ENCODE results near the gene BMX. TPM values are rescaled to one million over a fixed set of nuclear protein-coding genes. Genes with fewer than 3 reads are reported as not detected.

The BMX gene
- total and polyA plus RNA-seq, 7 experiments from 2014 or later: not detected

DNA sequence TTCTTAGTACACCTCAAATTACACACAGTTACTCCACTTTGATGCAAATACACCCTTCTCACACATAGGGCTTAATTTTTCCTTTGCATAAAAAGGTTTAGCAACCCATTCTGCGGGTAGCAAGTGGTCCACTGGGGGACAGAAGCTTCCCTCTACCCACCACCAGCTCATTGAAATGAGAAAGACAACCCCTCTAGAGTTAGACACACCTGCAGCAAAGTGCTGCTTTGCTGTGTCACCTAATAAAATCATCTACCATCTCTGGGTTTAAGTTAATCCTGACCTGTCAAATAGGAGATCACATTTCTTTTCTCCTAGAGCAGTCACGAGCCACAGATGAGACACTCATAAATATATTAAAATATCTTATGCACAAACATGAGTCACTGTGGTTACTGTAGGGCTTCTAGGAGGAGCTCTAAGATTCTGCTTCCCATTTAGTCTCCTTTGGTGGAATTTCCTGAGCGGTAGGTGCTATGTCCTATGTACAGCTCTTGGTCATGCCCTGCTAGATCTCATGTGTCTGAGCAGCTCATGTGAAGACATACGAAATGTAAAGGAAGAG, 11.9 kb downstream of the BMX start:
- Histone ChIP-seq H3K4me3 (ENCODE audit: low read length) (no peak overlapping the region), H3K36me3 (ENCODE audit: control insufficient read depth in 2 of 3, insufficient read depth in 3 of 3, low read length in 3 of 3) (no peaks in the 10 kb centered on the region), H3K9me3 (ENCODE audit: control insufficient read depth in 2 of 3, low read length in 3 of 3) (no peaks in the 10 kb centered on the region), H3K27me3 (ENCODE audit: control insufficient read depth in 2 of 2, insufficient read depth in 2 of 2, low read length in 2 of 2) (no peaks in the 10 kb centered on the region), H3K27ac (ENCODE audit: low read depth, low read length) (no peak overlapping the region), H3K4me1 (ENCODE audit: control insufficient read depth in 2 of 2, insufficient read depth in 2 of 2, low read length in 2 of 2) (no peaks in the 10 kb centered on the region)
- Mint-ChIP-seq H3K9me3 (no peaks in the 10 kb centered on the region), H3K27me3 (peaks cover 0 to 13% (median 0%) of the 10 kb centered on the region in 5 donors), H3K4me3 (no peak overlapping the region), H3K4me1 (no peaks in the 10 kb centered on the region), H3K27ac (no peak overlapping the region), H3K36me3 (no peaks in the 10 kb centered on the region)
- DNase-seq (no peak), ATAC-seq (no peak)
- intact Hi-C loops (cut with micrococcal nuclease): no loop called here
- POLR2A ChIA-PET: no interaction called here
- CTCF ChIA-PET: no interaction called here

- intact Hi-C loops (cut with micrococcal nuclease): no loop called here
- no peaks in the 10 kb centered on the region for H3K4me1 Mint-ChIP-seq
- DNase-seq: no peak
- no peak overlapping the region for H3K4me3 ChIP-seq (ENCODE audit: low read length)
- CTCF ChIA-PET: no interaction called here
- no peak overlapping the region for H3K27ac Mint-ChIP-seq
- H3K4me1 ChIP-seq (ENCODE audit: control insufficient read depth in 2 of 2, insufficient read depth in 2 of 2, low read length in 2 of 2): no peaks in the 10 kb centered on the region
- no peak for ATAC-seq
- H3K27me3 Mint-ChIP-seq: peaks cover 0 to 14% (median 0%) of the 10 kb centered on the region in 5 donors
- no peak overlapping the region for H3K27ac ChIP-seq (ENCODE audit: low read depth, low read length)
- H3K4me3 Mint-ChIP-seq: no peak overlapping the region
- peaks cover 0 to 4% (median 0%) of the 10 kb centered on the region in 11 donors for H3K9me3 Mint-ChIP-seq
- H3K9me3 ChIP-seq (ENCODE audit: control insufficient read depth in 2 of 3, low read length in 3 of 3): no peaks in the 10 kb centered on the region
- H3K36me3 ChIP-seq (ENCODE audit: control insufficient read depth in 2 of 3, insufficient read depth in 3 of 3, low read length in 3 of 3): no peaks in the 10 kb centered on the region
- H3K36me3 Mint-ChIP-seq: no peaks in the 10 kb centered on the region
- POLR2A ChIA-PET: no interaction called here
- H3K27me3 ChIP-seq (ENCODE audit: control insufficient read depth in 2 of 2, insufficient read depth in 2 of 2, low read length in 2 of 2): no peaks in the 10 kb centered on the region
Observed at GRCh38 chrX:15514279-15514678, 13.7 kb downstream of the BMX start.

DNA sequence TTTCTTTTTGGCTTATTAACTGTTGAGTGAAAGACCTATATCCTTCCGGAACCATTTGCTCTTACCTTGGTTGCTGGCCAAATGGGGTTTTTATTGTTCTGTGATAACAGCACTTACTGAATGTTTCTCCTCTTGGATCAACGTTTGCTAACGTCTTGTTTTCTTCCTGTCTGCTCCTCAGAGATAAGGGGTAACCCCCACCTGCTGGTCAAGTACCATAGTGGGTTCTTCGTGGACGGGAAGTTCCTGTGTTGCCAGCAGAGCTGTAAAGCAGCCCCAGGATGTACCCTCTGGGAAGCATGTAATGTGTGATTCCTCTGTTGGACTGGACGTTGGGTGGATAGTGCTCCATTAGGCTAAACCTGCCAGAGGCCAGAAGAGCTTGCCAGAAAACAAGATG, 15.3 kb downstream of the BMX start:
- Mint-ChIP-seq H3K36me3 (no peaks in the 10 kb centered on the region), H3K9me3 (peaks cover 0 to 4% (median 0%) of the 10 kb centered on the region in 11 donors), H3K27ac (no peak overlapping the region), H3K4me3 (no peak overlapping the region), H3K4me1 (no peaks in the 10 kb centered on the region), H3K27me3 (peaks cover 0 to 17% (median 0%) of the 10 kb centered on the region in 5 donors)
- Histone ChIP-seq H3K9me3 (ENCODE audit: control insufficient read depth in 2 of 3, low read length in 3 of 3) (no peaks in the 10 kb centered on the region), H3K27me3 (ENCODE audit: control insufficient read depth in 2 of 2, insufficient read depth in 2 of 2, low read length in 2 of 2) (no peaks in the 10 kb centered on the region), H3K4me1 (ENCODE audit: control insufficient read depth in 2 of 2, insufficient read depth in 2 of 2, low read length in 2 of 2) (no peaks in the 10 kb centered on the region), H3K4me3 (ENCODE audit: low read length) (no peak overlapping the region), H3K36me3 (ENCODE audit: control insufficient read depth in 2 of 3, insufficient read depth in 3 of 3, low read length in 3 of 3) (no peaks in the 10 kb centered on the region), H3K27ac (ENCODE audit: low read depth, low read length) (no peak overlapping the region)
- intact Hi-C loops (cut with micrococcal nuclease): no loop called here
- ATAC-seq: no peak
- DNase-seq: no peak
- POLR2A ChIA-PET: no interaction called here
- CTCF ChIA-PET: no interaction called here

GRCh38 chrX:15522464-15522863, 21.9 kb downstream of the BMX start:
- Histone ChIP-seq H3K27me3 (ENCODE audit: control insufficient read depth in 2 of 2, insufficient read depth in 2 of 2, low read length in 2 of 2) (no peaks in the 10 kb centered on the region), H3K27ac (ENCODE audit: low read depth, low read length) (no peak overlapping the region), H3K9me3 (ENCODE audit: control insufficient read depth in 2 of 3, low read length in 3 of 3) (no peaks in the 10 kb centered on the region), H3K4me1 (ENCODE audit: control insufficient read depth in 2 of 2, insufficient read depth in 2 of 2, low read length in 2 of 2) (no peaks in the 10 kb centered on the region), H3K4me3 (ENCODE audit: low read length) (no peak overlapping the region), H3K36me3 (ENCODE audit: control insufficient read depth in 2 of 3, insufficient read depth in 3 of 3, low read length in 3 of 3) (no peaks in the 10 kb centered on the region)
- peaks cover 4 to 14% (median 9%) of the 10 kb centered on the region in 5 donors for H3K27me3 Mint-ChIP-seq
- CTCF ChIA-PET: interaction anchor here (0.6 kb wide), 1 partner anchor 10 kb away, joined by 3 read pairs; no protein-coding TSS in a partner anchor
- intact Hi-C loops (cut with micrococcal nuclease): no loop called here
- peaks cover 0 to 1% (median 0%) of the 10 kb centered on the region in 7 donors for H3K4me1 Mint-ChIP-seq
- POLR2A ChIA-PET: no interaction called here
- no peak overlapping the region for H3K4me3 Mint-ChIP-seq
- H3K27ac Mint-ChIP-seq: no peak overlapping the region
- DNase-seq (no peak), ATAC-seq (no peak)
- no peaks in the 10 kb centered on the region for H3K36me3 Mint-ChIP-seq
- H3K9me3 Mint-ChIP-seq: peaks cover 0 to 4% (median 0%) of the 10 kb centered on the region in 11 donors

DNA sequence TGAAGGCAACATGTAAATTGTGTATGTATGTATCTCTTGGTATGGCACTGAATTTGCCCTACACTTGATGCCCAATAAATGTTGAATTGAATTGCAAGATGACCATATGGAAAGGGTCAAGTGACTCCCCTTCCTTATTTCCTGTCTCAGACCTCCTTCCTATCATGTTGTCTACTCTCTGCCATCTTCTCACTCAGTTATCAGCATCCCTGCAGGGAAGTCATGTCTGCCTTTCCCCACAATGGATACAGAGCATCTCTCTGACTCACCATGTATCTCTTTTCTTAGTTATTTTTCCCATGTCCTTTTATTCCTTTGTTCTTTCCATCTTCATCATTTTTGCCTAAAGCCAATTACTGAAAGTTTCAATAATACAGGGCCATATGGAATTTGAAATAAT, 22.5 kb downstream of the BMX start:
- no peak for ATAC-seq

GRCh38 chrX:15524417-15524816, 23.8 kb downstream of the BMX start:
- no peak overlapping the region for H3K27ac Mint-ChIP-seq
- no peak for ATAC-seq
- Histone ChIP-seq H3K4me1 (ENCODE audit: control insufficient read depth in 2 of 2, insufficient read depth in 2 of 2, low read length in 2 of 2) (no peaks in the 10 kb centered on the region), H3K4me3 (ENCODE audit: low read length) (no peak overlapping the region), H3K9me3 (ENCODE audit: control insufficient read depth in 2 of 3, low read length in 3 of 3) (no peaks in the 10 kb centered on the region), H3K36me3 (ENCODE audit: control insufficient read depth in 2 of 3, insufficient read depth in 3 of 3, low read length in 3 of 3) (no peaks in the 10 kb centered on the region), H3K27ac (ENCODE audit: low read depth, low read length) (no peak overlapping the region), H3K27me3 (ENCODE audit: control insufficient read depth in 2 of 2, insufficient read depth in 2 of 2, low read length in 2 of 2) (no peaks in the 10 kb centered on the region)
- intact Hi-C loops (cut with micrococcal nuclease): no loop called here
- no peak overlapping the region for H3K4me3 Mint-ChIP-seq
- H3K4me1 Mint-ChIP-seq: peaks cover 0 to 4% (median 0%) of the 10 kb centered on the region in 7 donors
- POLR2A ChIA-PET: no interaction called here
- H3K27me3 Mint-ChIP-seq: peaks cover 4 to 14% (median 8%) of the 10 kb centered on the region in 5 donors
- no peaks in the 10 kb centered on the region for H3K9me3 Mint-ChIP-seq
- DNase-seq: no peak
- CTCF ChIA-PET: no interaction called here
- no peaks in the 10 kb centered on the region for H3K36me3 Mint-ChIP-seq

More for the DNA sequence above, 22.5 kb downstream of the BMX start:
- no peak for DNase-seq
- H3K4me3 Mint-ChIP-seq: no peak overlapping the region
- peaks cover 0 to 1% (median 0%) of the 10 kb centered on the region in 7 donors for H3K4me1 Mint-ChIP-seq
- no peaks in the 10 kb centered on the region for H3K36me3 Mint-ChIP-seq
- no peak overlapping the region for H3K27ac ChIP-seq (ENCODE audit: low read depth, low read length)
- no peaks in the 10 kb centered on the region for H3K9me3 ChIP-seq (ENCODE audit: control insufficient read depth in 2 of 3, low read length in 3 of 3)
- H3K9me3 Mint-ChIP-seq: peaks cover 0 to 4% (median 0%) of the 10 kb centered on the region in 11 donors
- ChIA-PET POLR2A (no interaction called here), CTCF (interaction anchor here (0.6 kb wide), 1 partner anchor 9 kb away, joined by 3 read pairs; no protein-coding TSS in a partner anchor)
- no peaks in the 10 kb centered on the region for H3K36me3 ChIP-seq (ENCODE audit: control insufficient read depth in 2 of 3, insufficient read depth in 3 of 3, low read length in 3 of 3)
- H3K27me3 ChIP-seq (ENCODE audit: control insufficient read depth in 2 of 2, insufficient read depth in 2 of 2, low read length in 2 of 2): no peaks in the 10 kb centered on the region
- H3K27ac Mint-ChIP-seq: no peak overlapping the region
- intact Hi-C loops (cut with micrococcal nuclease): no loop called here
- no peaks in the 10 kb centered on the region for H3K4me1 ChIP-seq (ENCODE audit: control insufficient read depth in 2 of 2, insufficient read depth in 2 of 2, low read length in 2 of 2)
- peaks cover 4 to 14% (median 9%) of the 10 kb centered on the region in 5 donors for H3K27me3 Mint-ChIP-seq
- H3K4me3 ChIP-seq (ENCODE audit: low read length): no peak overlapping the region

GRCh38 chrX:15525664-15526416, 25.2 kb downstream of the BMX start:
- Mint-ChIP-seq H3K4me1 (peaks cover 0 to 4% (median 0%) of the 10 kb centered on the region in 7 donors), H3K27me3 (peaks cover 4 to 14% (median 5%) of the 10 kb centered on the region in 5 donors), H3K4me3 (no peak overlapping the region), H3K9me3 (no peaks in the 10 kb centered on the region), H3K27ac (no peak overlapping the region), H3K36me3 (no peaks in the 10 kb centered on the region)
- no peaks in the 10 kb centered on the region for H3K27me3 ChIP-seq (ENCODE audit: control insufficient read depth in 2 of 2, insufficient read depth in 2 of 2, low read length in 2 of 2)
- no peaks in the 10 kb centered on the region for H3K9me3 ChIP-seq (ENCODE audit: control insufficient read depth in 2 of 3, low read length in 3 of 3)
- H3K27ac ChIP-seq (ENCODE audit: low read depth, low read length): no peak overlapping the region
- H3K4me1 ChIP-seq (ENCODE audit: control insufficient read depth in 2 of 2, insufficient read depth in 2 of 2, low read length in 2 of 2): no peaks in the 10 kb centered on the region
- DNase-seq (no peak), ATAC-seq (no peak)
- intact Hi-C loops (cut with micrococcal nuclease): no loop called here
- POLR2A ChIA-PET: no interaction called here
- H3K36me3 ChIP-seq (ENCODE audit: control insufficient read depth in 2 of 3, insufficient read depth in 3 of 3, low read length in 3 of 3): no peaks in the 10 kb centered on the region
- H3K4me3 ChIP-seq (ENCODE audit: low read length): no peak overlapping the region
- CTCF ChIA-PET: no interaction called here

All from naive thymus-derived CD4-positive, alpha-beta T cell (primary cell).